ENCODE results near the gene NKD2.

The NKD2 gene

DNA sequence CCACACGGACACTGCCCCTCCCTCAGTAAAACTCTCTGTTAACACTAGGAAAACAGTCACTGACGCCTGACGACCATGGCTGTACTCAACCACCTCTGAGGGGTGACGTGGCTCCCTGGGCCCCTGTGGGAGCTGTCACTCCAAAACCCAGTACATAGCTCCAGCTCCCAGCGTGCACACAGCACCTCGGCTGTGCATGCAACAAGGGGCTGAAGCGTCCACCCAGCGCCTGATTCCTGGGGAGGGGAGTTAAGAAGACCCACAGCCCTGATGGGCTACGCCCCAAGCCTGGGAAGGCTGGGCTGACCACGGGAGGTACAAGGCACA is 66.9 kb downstream of the NKD2 start:
- TF ChIP-seq, protein P1, sequence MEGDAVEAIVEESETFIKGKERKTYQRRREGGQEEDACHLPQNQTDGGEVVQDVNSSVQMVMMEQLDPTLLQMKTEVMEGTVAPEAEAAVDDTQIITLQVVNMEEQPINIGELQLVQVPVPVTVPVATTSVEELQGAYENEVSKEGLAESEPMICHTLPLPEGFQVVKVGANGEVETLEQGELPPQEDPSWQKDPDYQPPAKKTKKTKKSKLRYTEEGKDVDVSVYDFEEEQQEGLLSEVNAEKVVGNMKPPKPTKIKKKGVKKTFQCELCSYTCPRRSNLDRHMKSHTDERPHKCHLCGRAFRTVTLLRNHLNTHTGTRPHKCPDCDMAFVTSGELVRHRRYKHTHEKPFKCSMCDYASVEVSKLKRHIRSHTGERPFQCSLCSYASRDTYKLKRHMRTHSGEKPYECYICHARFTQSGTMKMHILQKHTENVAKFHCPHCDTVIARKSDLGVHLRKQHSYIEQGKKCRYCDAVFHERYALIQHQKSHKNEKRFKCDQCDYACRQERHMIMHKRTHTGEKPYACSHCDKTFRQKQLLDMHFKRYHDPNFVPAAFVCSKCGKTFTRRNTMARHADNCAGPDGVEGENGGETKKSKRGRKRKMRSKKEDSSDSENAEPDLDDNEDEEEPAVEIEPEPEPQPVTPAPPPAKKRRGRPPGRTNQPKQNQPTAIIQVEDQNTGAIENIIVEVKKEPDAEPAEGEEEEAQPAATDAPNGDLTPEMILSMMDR (IDR thresholded peaks at IDR 0.05): no peak
- Histone ChIP-seq H3K36me3 (peaks cover 0 to 75% (median 55%) of the 10 kb centered on the region in 3 donors), H3K9me3 (no peaks in the 10 kb centered on the region), H3K27me3 (no peaks in the 10 kb centered on the region), H3K4me1 (no peaks in the 10 kb centered on the region), H3K27ac (no peak overlapping the region), H3K4me3 (no peak overlapping the region)
- no peak for DNase-seq
- intact Hi-C loops (cut with DNase I; ENCODE audit: low total_unique reads): no loop called here

DNA sequence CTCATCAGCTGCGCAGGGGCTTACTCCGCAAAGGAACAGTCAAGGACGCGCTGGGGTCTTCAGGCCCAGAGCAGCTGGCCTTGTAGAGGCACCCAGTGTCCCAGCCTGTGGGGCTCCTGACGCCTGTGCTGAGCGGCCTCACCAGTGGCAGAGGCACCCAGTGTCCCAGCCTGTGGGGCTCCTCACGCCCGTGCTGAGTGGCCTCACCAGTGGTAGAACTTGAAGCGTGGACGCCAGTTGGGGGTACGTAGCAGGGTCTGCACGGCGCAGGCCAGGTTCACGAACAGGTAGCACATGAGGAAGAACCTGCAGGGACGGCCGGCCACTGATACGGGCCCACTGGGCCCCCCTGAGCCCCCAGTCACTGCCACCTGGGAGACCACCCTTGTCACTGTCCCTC is 67.3 kb downstream of the NKD2 start:
- no peak for DNase-seq
- no peaks in the 10 kb centered on the region for H3K9me3 ChIP-seq
- H3K27me3 ChIP-seq: no peaks in the 10 kb centered on the region
- H3K4me1 ChIP-seq: no peaks in the 10 kb centered on the region
- TF ChIP-seq, protein P1 (IDR thresholded peaks at IDR 0.05): no peak
- intact Hi-C loops (cut with DNase I; ENCODE audit: low total_unique reads): no loop called here
- H3K36me3 ChIP-seq: peaks cover 0 to 79% (median 55%) of the 10 kb centered on the region in 3 donors
- no peak overlapping the region for H3K4me3 ChIP-seq
- no peak overlapping the region for H3K27ac ChIP-seq

DNA sequence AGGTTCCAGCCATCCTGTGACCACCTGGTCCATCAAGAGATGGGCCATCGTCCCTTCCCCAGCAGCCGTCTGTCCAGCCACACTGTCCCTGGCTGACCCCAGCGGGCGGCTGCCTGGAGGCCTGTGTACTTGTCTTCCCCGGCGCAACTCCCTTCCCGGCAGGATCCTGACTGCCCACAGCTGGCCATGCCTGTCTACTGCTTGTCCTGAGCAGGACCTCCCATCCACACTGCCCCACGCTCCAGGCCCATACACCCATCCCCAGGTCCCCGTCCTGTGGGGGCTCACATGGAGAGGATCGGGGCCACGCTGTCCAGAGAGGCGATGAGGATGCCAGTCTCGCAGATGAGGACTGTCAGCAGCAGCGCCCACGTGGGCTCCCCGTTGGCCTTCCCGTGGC is 67.8 kb downstream of the NKD2 start:
- H3K27me3 ChIP-seq: no peaks in the 10 kb centered on the region
- intact Hi-C loops (cut with DNase I; ENCODE audit: low total_unique reads): no loop called here
- no peak overlapping the region for H3K27ac ChIP-seq
- TF ChIP-seq, protein P1 (IDR thresholded peaks at IDR 0.05): no peak
- H3K36me3 ChIP-seq: peaks cover 0 to 84% (median 58%) of the 10 kb centered on the region in 3 donors
- H3K9me3 ChIP-seq: no peaks in the 10 kb centered on the region
- no peaks in the 10 kb centered on the region for H3K4me1 ChIP-seq
- no peak for DNase-seq
- no peak overlapping the region for H3K4me3 ChIP-seq

DNA sequence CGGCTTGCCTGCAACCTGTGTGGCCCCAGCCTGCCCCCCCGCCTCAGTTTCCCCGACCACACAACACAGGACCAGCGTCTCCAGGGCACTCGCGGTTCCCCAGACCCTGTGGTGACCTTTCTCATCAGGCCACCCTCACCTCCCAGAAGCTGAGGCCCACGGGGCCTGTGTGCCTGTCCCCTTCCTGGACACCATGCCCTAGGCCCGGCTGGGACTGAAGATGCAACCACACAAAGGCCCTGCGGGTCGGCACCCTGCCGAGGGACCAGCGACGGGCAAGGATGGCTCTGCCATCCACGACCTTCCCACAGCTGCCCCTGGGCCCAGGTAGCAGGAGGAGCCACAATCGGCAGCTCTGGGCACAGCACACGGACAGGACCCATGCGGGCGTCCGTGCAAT is 68.4 kb downstream of the NKD2 start:
- Histone ChIP-seq H3K9me3 (no peaks in the 10 kb centered on the region), H3K27ac (no peak overlapping the region), H3K4me3 (no peak overlapping the region), H3K36me3 (peaks cover 3 to 90% (median 62%) of the 10 kb centered on the region in 3 donors), H3K4me1 (no peaks in the 10 kb centered on the region), H3K27me3 (no peaks in the 10 kb centered on the region)
- DNase-seq: no peak
- intact Hi-C loops (cut with DNase I; ENCODE audit: low total_unique reads): no loop called here
- TF ChIP-seq, protein P1 (IDR thresholded peaks at IDR 0.05): no peak

DNA sequence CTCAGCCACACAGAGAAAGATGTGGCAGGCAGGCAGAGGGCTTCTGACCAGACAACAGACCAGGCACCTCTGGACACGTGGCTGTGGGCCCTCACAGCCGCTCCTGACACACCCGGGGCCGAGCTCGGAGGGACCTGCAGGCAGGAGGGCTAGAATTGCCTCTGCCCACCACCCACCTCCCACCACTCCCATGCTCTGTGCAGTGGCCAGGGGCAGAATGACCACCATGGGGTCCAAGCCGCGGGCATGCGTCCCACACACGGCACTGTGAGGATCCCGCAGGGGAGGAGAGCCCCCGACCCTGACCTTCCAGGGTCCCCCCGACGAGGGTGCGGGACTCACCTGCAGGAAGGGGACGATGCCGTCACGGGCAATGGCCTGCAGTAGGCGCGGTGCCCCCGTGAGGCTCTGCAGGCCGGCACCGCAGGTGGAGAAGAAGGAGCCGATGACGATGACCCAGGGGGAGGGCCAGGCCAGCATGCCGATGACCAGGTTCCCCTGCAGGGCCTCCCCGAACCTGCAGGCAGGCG is 69.0 kb downstream of the NKD2 start:
- intact Hi-C loops (cut with DNase I; ENCODE audit: low total_unique reads): no loop called here
- H3K36me3 ChIP-seq: peaks cover 3 to 92% (median 62%) of the 10 kb centered on the region in 3 donors
- TF ChIP-seq, protein P1 (IDR thresholded peaks at IDR 0.05): no peak

DNA sequence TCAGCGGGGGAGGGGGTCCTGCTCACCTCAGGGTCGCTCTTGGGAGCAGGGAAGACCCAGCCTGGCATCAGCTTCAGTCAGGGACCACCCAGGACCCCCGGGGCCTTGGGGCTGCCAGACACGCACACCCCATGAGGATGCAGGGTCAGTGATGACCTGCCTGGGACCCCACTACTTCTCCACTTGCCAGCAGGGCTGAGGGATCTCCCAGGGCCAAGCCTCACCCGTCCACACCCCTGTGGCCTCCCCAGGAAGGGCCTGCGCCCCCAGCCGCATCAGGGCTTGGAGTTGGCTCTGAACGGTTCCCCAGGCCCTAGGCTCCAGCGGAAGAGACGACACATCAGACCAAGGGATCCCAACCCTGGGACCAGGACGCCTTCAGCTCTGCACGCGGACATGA is 69.6 kb downstream of the NKD2 start:
- Histone ChIP-seq H3K9me3 (no peaks in the 10 kb centered on the region), H3K27me3 (no peaks in the 10 kb centered on the region), H3K36me3 (peaks cover 5 to 92% (median 64%) of the 10 kb centered on the region in 3 donors), H3K27ac (no peak overlapping the region), H3K4me1 (no peaks in the 10 kb centered on the region), H3K4me3 (no peak overlapping the region)
- TF ChIP-seq, protein P1 (IDR thresholded peaks at IDR 0.05): no peak
- no peak for DNase-seq
- intact Hi-C loops (cut with DNase I; ENCODE audit: low total_unique reads): no loop called here

More for the DNA sequence above, 69.0 kb downstream of the NKD2 start:
- DNase-seq: no peak
- H3K27ac ChIP-seq: no peak overlapping the region
- no peaks in the 10 kb centered on the region for H3K27me3 ChIP-seq
- H3K9me3 ChIP-seq: no peaks in the 10 kb centered on the region
- H3K4me1 ChIP-seq: no peaks in the 10 kb centered on the region
- H3K4me3 ChIP-seq: no peak overlapping the region

Measured in tibial artery (tissue), 4 donors.